ENCODE measurements around the gene ABCA7.

The ABCA7 gene

GRCh38 chr19:1061987-1062386 is 22.1 kb downstream of the ABCA7 start:
- no peak for DNase-seq

DNA sequence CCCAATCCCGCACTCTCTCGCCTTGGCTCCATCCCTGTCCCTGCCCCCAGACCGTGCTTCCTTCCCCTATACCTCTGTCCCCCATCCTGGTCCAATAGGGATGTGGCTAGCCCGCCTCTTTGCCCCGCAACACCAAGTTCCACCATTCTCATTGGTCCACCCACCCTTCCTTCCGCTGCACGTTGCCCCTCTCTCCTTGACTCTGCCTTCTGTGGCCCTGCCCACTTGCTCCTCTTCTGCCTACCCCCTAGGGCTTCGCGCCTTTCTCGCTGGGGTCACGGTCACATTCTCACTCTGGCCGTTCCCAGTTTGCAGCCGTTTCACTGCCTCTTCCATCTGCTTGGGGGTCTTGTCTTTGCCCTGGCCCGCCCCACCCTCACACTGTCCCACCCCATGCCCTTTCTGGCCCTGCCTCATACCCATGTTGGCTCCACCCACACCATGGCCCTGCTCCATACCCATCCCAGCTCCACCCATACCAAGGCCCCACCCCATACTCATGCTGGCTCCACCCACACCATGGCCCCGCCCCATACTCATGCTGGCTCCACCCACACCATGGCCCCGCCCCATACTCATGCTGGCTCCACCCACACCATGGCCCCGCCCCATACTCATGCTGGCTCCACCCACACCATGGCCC is 22.6 kb downstream of the ABCA7 start:
- no peak for DNase-seq

- no peak for DNase-seq
Measured at GRCh38 chr19:1063030-1063908, 23.4 kb downstream of the ABCA7 start.

DNA sequence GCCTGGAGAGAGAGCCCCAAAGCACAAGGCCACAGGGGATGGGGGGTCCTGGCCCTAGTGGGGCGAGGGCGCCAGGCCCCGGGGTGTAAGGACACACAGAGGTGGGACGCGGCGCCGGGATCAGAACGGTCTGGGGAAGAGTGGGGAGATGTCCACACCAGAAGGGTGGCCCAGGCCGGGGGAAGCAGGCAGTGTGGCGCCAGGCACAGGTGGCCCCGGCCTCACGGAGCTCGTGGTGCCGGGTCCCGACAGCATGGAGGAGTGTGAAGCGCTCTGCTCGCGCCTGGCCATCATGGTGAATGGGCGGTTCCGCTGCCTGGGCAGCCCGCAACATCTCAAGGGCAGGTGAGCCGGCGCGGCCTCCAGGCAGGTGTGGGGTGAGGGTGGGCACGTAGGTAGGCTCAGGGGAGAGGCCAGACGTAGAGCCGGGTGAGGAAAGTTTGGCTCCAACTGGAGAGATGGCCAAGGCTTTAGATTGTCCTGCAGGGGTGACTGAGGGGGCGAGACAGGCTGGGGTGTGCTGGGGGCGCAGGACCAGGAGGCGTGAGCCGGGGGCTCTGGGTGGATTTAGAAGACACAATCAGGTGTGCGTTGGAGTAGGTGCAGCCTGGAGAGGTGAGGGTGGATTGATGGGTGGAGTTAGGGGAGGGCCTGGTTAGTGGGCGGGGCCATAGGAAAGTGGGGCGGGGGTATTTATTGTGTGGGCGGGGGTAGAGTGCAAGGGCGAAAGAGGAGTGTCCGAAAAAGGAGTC is 24.2 kb downstream of the ABCA7 start:
- DNase-seq, result no peak

GRCh38 chr19:1064661-1065605 is 25.0 kb downstream of the ABCA7 start:
- DNase-seq, result no peak

GRCh38 chr19:1065606-1066109 is 25.8 kb downstream of the ABCA7 start:
- no peak for DNase-seq

GRCh38 chr19:1066251-1066747 is 26.4 kb downstream of the ABCA7 start:
- DNase-seq, result no peak

DNA sequence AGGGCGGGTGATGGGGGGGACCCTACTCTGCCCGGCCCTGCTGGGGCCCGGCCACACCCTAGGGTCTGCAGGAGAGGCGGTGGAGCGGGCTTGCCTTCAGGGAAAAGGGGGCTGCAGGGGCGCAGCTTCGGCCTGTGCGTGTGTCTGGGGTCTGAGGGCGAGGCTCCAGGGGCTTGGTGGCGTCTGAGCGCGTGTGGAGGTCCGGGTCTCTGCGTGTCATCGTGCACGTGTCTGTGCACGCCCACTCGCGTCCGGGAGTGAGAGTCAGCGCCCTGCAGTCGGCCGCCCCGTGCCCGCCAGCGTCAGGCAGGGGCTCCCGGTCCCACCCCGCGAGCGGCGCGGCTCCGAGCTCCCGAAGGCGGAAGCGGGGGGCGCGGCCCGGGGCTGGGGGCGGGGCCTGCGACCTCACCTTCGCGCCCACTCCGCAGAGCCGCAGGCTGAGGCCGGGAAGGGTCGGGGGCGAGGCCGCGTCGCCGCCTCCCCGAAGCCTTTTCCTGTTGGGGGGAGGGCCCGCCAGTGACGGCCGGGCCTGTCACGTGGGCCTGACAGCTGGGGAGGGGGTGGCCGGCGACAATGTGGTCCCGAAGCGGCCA is 26.9 kb downstream of the ABCA7 start, which contains the start of gene ARHGAP45:
Gene ARHGAP45 (plus strand): TSS at position 420 of the 593 bp plus-strand sequence. CDS start 239 bp downstream, outside the sequence.
- no peak for DNase-seq

- no peak for DNase-seq
Measured at GRCh38 chr19:1067341-1067957, 27.5 kb downstream of the ABCA7 start.

DNA sequence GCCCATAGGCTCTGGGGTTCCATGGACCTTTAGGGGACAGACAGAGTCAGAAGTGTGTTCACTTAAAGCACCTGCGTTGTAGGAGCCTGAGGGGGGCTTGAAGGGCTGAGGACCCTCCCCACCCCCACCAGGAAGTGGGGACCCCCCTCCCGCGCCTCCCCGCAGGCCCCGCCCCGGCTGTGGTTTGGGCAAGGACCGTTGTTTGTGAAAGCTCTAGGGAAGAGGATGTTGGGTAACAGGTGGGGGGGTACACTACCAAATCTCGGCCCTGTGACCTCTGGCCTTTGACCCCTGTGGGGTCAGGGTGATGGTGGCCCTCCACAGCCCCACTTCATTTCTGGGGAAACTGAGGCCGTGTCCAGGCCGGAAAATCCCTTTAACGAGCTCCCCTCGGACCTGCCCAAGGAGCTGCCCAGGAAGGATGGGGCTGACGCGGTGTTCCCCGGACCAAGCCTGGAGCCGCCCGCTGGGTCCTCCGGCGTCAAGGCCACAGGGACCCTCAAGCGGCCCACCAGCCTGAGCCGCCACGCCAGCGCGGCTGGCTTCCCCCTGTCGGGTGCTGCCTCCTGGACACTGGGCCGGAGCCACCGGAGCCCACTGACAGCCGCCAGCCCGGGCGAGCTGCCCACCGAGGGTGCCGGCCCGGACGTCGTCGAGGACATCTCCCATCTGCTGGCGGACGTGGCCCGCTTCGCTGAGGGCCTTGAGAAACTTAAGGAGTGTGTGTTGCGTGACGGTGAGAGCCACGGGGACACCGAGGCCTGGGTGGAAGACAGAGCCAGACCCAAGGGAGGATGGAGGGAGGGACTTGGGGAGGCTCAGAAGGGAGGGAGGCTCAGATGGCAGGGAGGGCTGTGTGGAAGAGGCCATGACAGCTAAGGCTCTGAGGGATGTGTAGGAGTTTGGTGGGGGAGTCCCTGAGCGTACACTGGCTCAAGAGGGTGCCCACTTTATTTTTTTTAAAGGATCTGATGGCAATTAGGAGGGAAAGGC is 28.4 kb downstream of the ABCA7 start:
- DNase-seq, result no peak

DNA sequence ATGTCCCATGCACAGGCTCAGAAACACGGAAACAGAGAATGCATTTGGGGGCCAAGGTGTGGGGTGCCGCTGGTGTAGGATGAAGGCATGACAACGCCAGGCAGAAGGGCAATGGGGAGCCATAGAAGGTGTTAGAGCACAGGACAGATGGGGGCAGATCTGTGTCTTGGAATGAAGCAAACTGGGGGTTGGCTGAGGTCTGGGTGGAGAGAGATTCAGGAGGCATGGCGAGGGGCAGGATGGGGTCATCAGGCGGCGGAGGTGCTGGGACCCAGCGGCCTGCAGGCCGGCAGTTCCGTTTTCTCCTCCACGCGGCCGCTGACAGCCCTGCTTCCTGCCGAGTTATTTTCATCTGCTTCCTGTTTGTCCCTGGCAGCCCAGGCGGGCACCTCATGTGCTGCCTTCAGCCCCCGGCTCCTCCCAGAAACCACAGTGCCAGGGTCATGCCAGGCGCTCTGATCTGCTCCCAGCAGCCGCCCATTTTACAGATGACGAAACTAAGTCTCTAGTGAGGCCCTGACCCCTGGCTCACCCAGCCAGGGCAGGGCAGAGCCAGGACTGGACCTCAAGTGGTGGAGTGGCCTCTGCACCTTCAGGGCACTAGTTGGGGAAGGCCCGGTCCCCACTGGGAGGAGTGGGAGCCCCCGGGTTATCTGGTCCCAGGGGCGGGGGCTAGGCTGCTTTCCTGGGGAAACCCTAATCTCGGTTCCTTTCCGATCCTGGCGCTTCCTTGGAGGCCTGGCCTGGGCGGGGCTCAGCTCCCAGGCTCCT is 29.3 kb downstream of the ABCA7 start:
- no peak for DNase-seq

DNA sequence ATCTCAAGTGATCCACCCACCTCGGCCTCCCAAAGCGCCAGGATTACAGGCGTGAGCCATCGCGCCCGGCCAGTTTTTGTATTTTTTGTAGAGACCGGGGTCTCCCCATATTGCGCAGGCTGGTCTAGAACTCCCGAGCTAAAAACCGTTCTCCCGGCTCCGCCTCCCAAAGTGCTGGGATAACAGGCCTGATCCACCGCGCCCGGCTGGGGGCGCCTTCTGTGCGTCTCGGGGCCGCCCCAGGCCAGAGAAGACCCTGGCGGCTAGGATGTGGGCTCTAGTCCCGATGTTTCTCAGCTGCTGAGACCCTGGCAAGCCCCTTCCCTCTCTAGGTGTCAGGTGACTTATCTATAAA is 30.6 kb downstream of the ABCA7 start:
- no peak for DNase-seq

GRCh38 chr19:1070931-1071791 is 31.3 kb downstream of the ABCA7 start:
- no peak for DNase-seq

- no peak for DNase-seq
Measured at GRCh38 chr19:1072371-1073015, 32.6 kb downstream of the ABCA7 start.

DNA sequence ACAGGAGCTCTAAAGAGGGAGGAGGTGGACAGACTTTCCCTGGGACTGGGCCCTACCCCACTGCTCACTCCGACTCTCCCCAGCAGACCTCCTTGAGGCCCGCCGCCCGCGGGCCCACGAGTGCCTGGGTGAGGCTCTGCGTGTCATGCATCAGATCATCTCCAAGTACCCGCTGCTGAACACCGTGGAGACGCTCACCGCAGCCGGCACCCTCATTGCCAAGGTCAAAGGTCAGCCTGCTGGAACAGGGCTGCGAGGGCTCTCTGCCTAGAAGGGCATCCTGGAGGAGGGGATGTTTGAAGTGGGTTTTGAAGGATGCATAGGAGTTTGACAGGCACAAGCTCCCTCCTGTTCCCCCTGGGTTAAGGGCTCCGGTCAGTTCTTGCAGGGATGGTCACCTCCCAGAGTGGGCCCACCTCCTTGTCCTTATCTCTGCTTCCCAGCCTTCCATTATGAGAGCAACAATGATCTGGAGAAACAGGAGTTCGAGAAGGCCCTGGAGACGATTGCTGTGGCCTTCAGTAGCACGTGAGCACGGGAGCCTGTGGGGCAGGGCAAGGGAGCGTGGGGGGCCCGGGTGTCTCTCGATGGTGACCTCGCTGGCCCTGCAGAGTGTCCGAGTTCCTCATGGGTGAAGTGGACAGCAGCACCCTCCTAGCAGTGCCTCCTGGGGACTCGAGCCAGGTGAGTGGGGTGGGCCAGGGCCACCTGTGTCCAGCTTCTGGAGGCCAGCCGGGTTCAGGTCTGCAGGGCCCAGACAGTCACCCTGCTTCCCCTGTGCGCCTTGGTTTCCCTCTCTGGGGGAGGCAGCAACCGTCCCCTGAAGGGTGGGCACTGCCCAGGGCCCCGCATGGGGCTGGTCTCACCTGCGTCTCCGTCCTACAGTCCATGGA is 33.4 kb downstream of the ABCA7 start:
- DNase-seq, result no peak

DNA sequence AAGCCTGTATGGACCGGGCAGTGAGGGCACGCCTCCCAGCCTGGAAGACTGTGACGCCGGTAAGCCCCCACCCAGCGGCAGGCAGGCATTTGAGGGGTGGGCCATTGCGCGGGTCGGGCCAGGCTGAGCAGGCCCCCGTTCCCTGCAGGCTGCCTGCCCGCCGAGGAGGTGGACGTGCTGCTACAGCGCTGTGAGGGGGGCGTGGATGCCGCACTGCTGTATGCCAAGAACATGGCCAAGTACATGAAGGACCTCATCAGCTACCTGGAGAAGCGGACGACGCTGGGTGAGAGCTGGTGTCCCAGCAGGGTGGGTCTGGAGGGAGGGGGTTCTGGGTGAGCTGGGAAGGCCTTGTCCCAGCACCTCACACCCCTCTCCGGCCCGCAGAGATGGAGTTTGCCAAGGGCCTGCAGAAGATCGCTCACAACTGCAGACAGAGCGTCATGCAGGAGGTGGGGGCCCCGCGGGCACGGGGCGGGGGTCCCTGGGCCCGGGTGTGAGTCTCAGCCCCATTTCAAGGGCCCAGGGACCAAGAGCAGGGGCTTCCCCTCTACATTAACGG is 34.1 kb downstream of the ABCA7 start:
- no peak for DNase-seq

Data from NCI-H510A (cell line).